IMR-90 (cell line): Measurements from ENCODE around the gene GRIPAP1.

Experiments
- CEBPB ChIP-seq: IDR thresholded peaks from 2 replicates; pipeline ENCODE4 v1.6.1; 2012; ENCODE audit warnings: low read depth, low read length, improper control_type of control experiment
- FOS ChIP-seq: fragments of 150-350 bp; IDR thresholded peaks from 2 replicates; pipeline ENCODE4 v1.6.1; 2016; ENCODE audit warnings: low read depth, low read length
- MAFK ChIP-seq: IDR thresholded peaks from 2 replicates; pipeline ENCODE4 v1.6.1; 2012; ENCODE audit warnings: low read depth, low read length, improper control_type of control experiment
- MAZ ChIP-seq: IDR thresholded peaks from 2 replicates; pipeline ENCODE4 v1.6.1; 2012; ENCODE audit warnings: low read depth, mild to moderate bottlenecking, low read length, improper control_type of control experiment, moderate library complexity, borderline replicate concordance
- MXI1 ChIP-seq: IDR thresholded peaks from 2 replicates; pipeline ENCODE4 v1.6.1; 2012; ENCODE audit warnings: low read depth, mild to moderate bottlenecking, low read length, moderate library complexity, borderline replicate concordance
- NFE2L2 ChIP-seq: fragments of 150-350 bp; IDR thresholded peaks from 2 replicates; pipeline ENCODE4 v1.6.1; 2016; ENCODE audit warnings: low read depth, mild to moderate bottlenecking, low read length
- POLR2A ChIP-seq: IDR thresholded peaks from 2 replicates; pipeline ENCODE4 v1.6.1; 2012; ENCODE audit warnings: mild to moderate bottlenecking, low read depth, low read length
- RCOR1 ChIP-seq: IDR thresholded peaks from 2 replicates; pipeline ENCODE4 v1.6.1; 2012; ENCODE audit warnings: mild to moderate bottlenecking, low read length, improper control_type of control experiment; ENCODE audit not compliant: insufficient replicate concordance
- RFX5 ChIP-seq: IDR thresholded peaks from 2 replicates; pipeline ENCODE4 v1.8.0; 2012; ENCODE audit warnings: low read depth, mild to moderate bottlenecking, low read length, moderate library complexity
- SMC3 ChIP-seq: fragments of 150-350 bp; IDR thresholded peaks from 2 replicates; pipeline ENCODE4 v1.6.1; 2016; ENCODE audit warnings: low read depth, mild to moderate bottlenecking, antibody characterized with exemption, low read length, moderate library complexity
- TF ChIP-seq, protein P1 (sequence below): conservative IDR thresholded peaks from 2 replicates; pipeline ENCODE4 v1.5.1; 2012; ENCODE audit warnings: mild to moderate bottlenecking, low read depth, low read length, improper control_type of control experiment
- TF ChIP-seq, protein P2 (sequence below): fragments of 150-350 bp; IDR thresholded peaks from 2 replicates; pipeline ENCODE4 v1.6.1; 2016; ENCODE audit warnings: low read depth, mild to moderate bottlenecking, low read length, moderate library complexity, borderline replicate concordance
- TF ChIP-seq, protein P3 (sequence below): fragments of 150-350 bp; IDR thresholded peaks from 2 replicates; pipeline ENCODE4 v1.6.1; 2017; ENCODE audit warnings: mild to moderate bottlenecking, antibody characterized with exemption, low read length, low read depth

DNA sequence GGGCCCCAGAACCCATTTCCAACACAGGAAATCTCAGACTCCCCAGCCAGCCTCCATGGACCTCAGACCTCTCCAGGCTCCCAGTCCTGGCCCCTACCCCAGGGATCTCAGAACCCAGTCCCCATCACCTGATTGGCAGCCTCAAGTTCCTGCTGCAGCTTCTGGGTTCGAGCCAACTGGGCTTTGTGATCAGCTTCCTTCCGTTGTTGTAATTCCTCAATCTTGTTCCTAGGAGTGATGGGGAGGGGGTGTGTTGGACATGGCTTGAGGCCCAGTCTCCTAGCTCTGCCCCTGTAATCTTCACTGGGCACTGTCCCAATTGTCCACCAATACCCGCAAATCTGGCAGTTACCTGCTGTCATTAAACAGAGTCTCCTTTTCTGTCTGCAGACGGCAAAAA is 12.6 kb downstream of the GRIPAP1 start:
- TF ChIP-seq, protein P1, sequence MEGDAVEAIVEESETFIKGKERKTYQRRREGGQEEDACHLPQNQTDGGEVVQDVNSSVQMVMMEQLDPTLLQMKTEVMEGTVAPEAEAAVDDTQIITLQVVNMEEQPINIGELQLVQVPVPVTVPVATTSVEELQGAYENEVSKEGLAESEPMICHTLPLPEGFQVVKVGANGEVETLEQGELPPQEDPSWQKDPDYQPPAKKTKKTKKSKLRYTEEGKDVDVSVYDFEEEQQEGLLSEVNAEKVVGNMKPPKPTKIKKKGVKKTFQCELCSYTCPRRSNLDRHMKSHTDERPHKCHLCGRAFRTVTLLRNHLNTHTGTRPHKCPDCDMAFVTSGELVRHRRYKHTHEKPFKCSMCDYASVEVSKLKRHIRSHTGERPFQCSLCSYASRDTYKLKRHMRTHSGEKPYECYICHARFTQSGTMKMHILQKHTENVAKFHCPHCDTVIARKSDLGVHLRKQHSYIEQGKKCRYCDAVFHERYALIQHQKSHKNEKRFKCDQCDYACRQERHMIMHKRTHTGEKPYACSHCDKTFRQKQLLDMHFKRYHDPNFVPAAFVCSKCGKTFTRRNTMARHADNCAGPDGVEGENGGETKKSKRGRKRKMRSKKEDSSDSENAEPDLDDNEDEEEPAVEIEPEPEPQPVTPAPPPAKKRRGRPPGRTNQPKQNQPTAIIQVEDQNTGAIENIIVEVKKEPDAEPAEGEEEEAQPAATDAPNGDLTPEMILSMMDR: no peak
- TF ChIP-seq FOS (no peak), NFE2L2 (no peak), POLR2A (no peak), CEBPB (no peak), MXI1 (no peak), RFX5 (no peak), MAZ (no peak), SMC3 (no peak), RCOR1 (no peak), MAFK (no peak)
- TF ChIP-seq, protein P2, sequence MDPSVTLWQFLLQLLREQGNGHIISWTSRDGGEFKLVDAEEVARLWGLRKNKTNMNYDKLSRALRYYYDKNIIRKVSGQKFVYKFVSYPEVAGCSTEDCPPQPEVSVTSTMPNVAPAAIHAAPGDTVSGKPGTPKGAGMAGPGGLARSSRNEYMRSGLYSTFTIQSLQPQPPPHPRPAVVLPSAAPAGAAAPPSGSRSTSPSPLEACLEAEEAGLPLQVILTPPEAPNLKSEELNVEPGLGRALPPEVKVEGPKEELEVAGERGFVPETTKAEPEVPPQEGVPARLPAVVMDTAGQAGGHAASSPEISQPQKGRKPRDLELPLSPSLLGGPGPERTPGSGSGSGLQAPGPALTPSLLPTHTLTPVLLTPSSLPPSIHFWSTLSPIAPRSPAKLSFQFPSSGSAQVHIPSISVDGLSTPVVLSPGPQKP: no peak
- TF ChIP-seq, protein P3, sequence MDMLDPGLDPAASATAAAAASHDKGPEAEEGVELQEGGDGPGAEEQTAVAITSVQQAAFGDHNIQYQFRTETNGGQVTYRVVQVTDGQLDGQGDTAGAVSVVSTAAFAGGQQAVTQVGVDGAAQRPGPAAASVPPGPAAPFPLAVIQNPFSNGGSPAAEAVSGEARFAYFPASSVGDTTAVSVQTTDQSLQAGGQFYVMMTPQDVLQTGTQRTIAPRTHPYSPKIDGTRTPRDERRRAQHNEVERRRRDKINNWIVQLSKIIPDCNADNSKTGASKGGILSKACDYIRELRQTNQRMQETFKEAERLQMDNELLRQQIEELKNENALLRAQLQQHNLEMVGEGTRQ: no peak
